Measurements from ENCODE around the gene TMEM108. TPM values are rescaled to one million over a fixed set of nuclear protein-coding genes. Genes with fewer than 3 reads are reported as not detected.
A peak's percentile ranks its signal among the peaks of the same experiment; 100 is the strongest.

Gene TMEM108
- total RNA-seq, 1 experiment from 2014 or later = not detected

GRCh38 chr3:133418361-133418760 is 380.2 kb downstream of the TMEM108 start:
- no peak for DNase-seq (ENCODE audit: low spot score)

GRCh38 chr3:133419151-133419909 is 381.1 kb downstream of the TMEM108 start:
- DNase-seq (ENCODE audit: low spot score) = no peak

GRCh38 chr3:133424937-133425869 is 387.0 kb downstream of the TMEM108 start:
- no peak for DNase-seq (ENCODE audit: low spot score)

- DNase-seq (ENCODE audit: low spot score) = no peak
Observed at GRCh38 chr3:133425898-133426297, 387.7 kb downstream of the TMEM108 start.

GRCh38 chr3:133426721-133427120 is 388.5 kb downstream of the TMEM108 start:
- no peak for DNase-seq (ENCODE audit: low spot score)

GRCh38 chr3:133428552-133428951 is 390.4 kb downstream of the TMEM108 start:
- no peak for DNase-seq (ENCODE audit: low spot score)

GRCh38 chr3:133429063-133429462 is 390.9 kb downstream of the TMEM108 start:
- DNase-seq (ENCODE audit: low spot score) = no peak

- no peak for DNase-seq (ENCODE audit: low spot score)
Observed at GRCh38 chr3:133439563-133439962, 401.4 kb downstream of the TMEM108 start.

- DNase-seq (ENCODE audit: low spot score) = no peak
Observed at GRCh38 chr3:133440652-133441051, 402.5 kb downstream of the TMEM108 start.

GRCh38 chr3:133441867-133442270 is 403.7 kb downstream of the TMEM108 start:
- no peak for DNase-seq (ENCODE audit: low spot score)

GRCh38 chr3:133442518-133442917 is 404.3 kb downstream of the TMEM108 start:
- no peak for DNase-seq (ENCODE audit: low spot score)

GRCh38 chr3:133443649-133444422 is 405.6 kb downstream of the TMEM108 start:
- peak; percentile 40 for DNase-seq (ENCODE audit: low spot score)

GRCh38 chr3:133444423-133444774 is 406.2 kb downstream of the TMEM108 start:
- no peak for DNase-seq (ENCODE audit: low spot score)

- no peak for DNase-seq (ENCODE audit: low spot score)
Observed at GRCh38 chr3:133445108-133445507, 406.9 kb downstream of the TMEM108 start.
